CD14-positive monocyte (primary cell): ENCODE results near the gene RIPPLY3. TPM values are rescaled to one million over a fixed set of nuclear protein-coding genes. Genes with fewer than 3 reads are reported as not detected.

Source experiments
- DNase-seq, 3 donors: peaks; one replicate each; pipeline ENCODE4 v3.0.0-alpha.2; 2011 to 2022
- H2AFZ ChIP-seq: 2 replicates; pipeline ENCODE4 v1.6.0; 2012; ENCODE audit warnings: mild to moderate bottlenecking, low read depth, low read length, inconsistent platforms; ENCODE audit not compliant: insufficient read depth, poor library complexity, severe bottlenecking
- H3K27ac ChIP-seq, 2 donors: 1 replicate in 1 of 2; 2 replicates in 1 of 2; pipeline ENCODE4 v1.5.1; 2012 to 2013; ENCODE audit warnings: low read length in 2 of 2, control low read depth in 1 of 2, inconsistent platforms in 1 of 2, low read depth in 1 of 2, mild to moderate bottlenecking in 1 of 2
- H3K27me3 ChIP-seq, 2 donors: one replicate each; pipeline versions ENCODE4 v1.6.0 to v1.6.1; 2011 to 2013; ENCODE audit warnings: low read length in 2 of 2; ENCODE audit not compliant: control insufficient read depth in 2 of 2, insufficient read depth in 2 of 2
- H3K36me3 ChIP-seq, 2 donors: replicated peaks in 1 of 2; 1 replicate in 1 of 2; 2 replicates in 1 of 2; pipeline versions ENCODE4 v1.5.1 to v1.6.1; 2012 to 2013; ENCODE audit warnings: low read length in 2 of 2, control low read depth in 1 of 2, inconsistent platforms in 1 of 2, mild to moderate bottlenecking in 1 of 2; ENCODE audit not compliant: insufficient read depth in 2 of 2, control insufficient read depth in 1 of 2
- H3K4me1 ChIP-seq, 2 donors: 1 replicate in 1 of 2; 2 replicates in 1 of 2; pipeline versions ENCODE4 v1.5.1 to v1.6.1; 2012 to 2013; ENCODE audit warnings: low read length in 2 of 2, control low read depth in 1 of 2, inconsistent platforms in 1 of 2, mild to moderate bottlenecking in 1 of 2, moderate library complexity in 1 of 2; ENCODE audit not compliant: insufficient read depth in 2 of 2, control insufficient read depth in 1 of 2
- H3K4me2 ChIP-seq: replicated peaks from 2 replicates; pipeline ENCODE3; 2012; ENCODE audit warnings: low read length, moderate library complexity, mild to moderate bottlenecking; ENCODE audit not compliant: poor library complexity, severe bottlenecking; ENCODE audit errors: extremely low read depth
- H3K4me3 ChIP-seq, 3 experiments: fragments of 200-600 bp in 1 of 3; sonication (generic) in 1 of 3; replicated peaks in 1 of 3; 1 replicate in 2 of 3; 2 replicates in 1 of 3; pipeline ENCODE4 v1.5.1; 2011 to 2013; ENCODE audit warnings: low read length in 3 of 3, mild to moderate bottlenecking in 3 of 3, control low read depth in 2 of 3, low read depth in 2 of 3, inconsistent platforms in 1 of 3, moderate library complexity in 1 of 3
- H3K79me2 ChIP-seq: 2 replicates; pipeline ENCODE4 v1.6.0; 2012; ENCODE audit warnings: mild to moderate bottlenecking, control low read depth, inconsistent platforms, low read length, moderate library complexity; ENCODE audit not compliant: insufficient read depth
- H3K9ac ChIP-seq: 2 replicates; pipeline ENCODE4 v1.6.0; 2017; ENCODE audit warnings: low read length, mild to moderate bottlenecking; ENCODE audit not compliant: insufficient read depth, poor library complexity, severe bottlenecking
- H3K9me3 ChIP-seq, 2 donors: replicated peaks in 1 of 2; 1 replicate in 1 of 2; 2 replicates in 1 of 2; pipeline versions ENCODE4 v1.5.1 to v1.6.1; 2012 to 2013; ENCODE audit warnings: low read length in 2 of 2, control low read depth in 1 of 2; ENCODE audit not compliant: control insufficient read depth in 1 of 2, insufficient read depth in 1 of 2
- H4K20me1 ChIP-seq: 2 replicates; pipeline ENCODE4 v1.6.0; 2012; ENCODE audit warnings: mild to moderate bottlenecking, low read length, control low read depth, moderate library complexity; ENCODE audit not compliant: insufficient read depth
- H3K27ac Mint-ChIP-seq, 7 donors: one replicate each; pipeline ENCODE4 v1.8.0; 2020; ENCODE audit warnings: mild to moderate bottlenecking in 7 of 7, mixed read lengths in 7 of 7, moderate library complexity in 6 of 7, inconsistent platforms in 2 of 7
- H3K27me3 Mint-ChIP-seq, 3 donors: one replicate each; pipeline ENCODE4 v1.8.0; 2021 to 2022; ENCODE audit warnings: low read depth in 3 of 3, mild to moderate bottlenecking in 3 of 3, mixed read lengths in 3 of 3, moderate library complexity in 3 of 3, inconsistent platforms in 1 of 3
- H3K36me3 Mint-ChIP-seq, 2 donors: one replicate each; pipeline ENCODE4 v1.8.0; 2020; ENCODE audit warnings: mixed read lengths in 2 of 2, inconsistent platforms in 1 of 2, mild to moderate bottlenecking in 1 of 2
- H3K4me1 Mint-ChIP-seq: one replicate; pipeline ENCODE4 v1.8.0; 2020; ENCODE audit warnings: mild to moderate bottlenecking, mixed read lengths
- H3K4me3 Mint-ChIP-seq, 2 donors: one replicate each; pipeline ENCODE4 v1.8.0; 2020; ENCODE audit warnings: mild to moderate bottlenecking in 2 of 2, mixed read lengths in 2 of 2, moderate library complexity in 1 of 2
- H3K9me3 Mint-ChIP-seq, 7 donors: one replicate each; pipeline ENCODE4 v1.8.0; 2020 to 2022; ENCODE audit warnings: mixed read lengths in 7 of 7, mild to moderate bottlenecking in 6 of 7, moderate library complexity in 6 of 7, inconsistent platforms in 2 of 7
- CTCF ChIP-seq: fragments of 200-600 bp; IDR thresholded peaks from one replicate; pipeline ENCODE4 v1.8.0; 2022; ENCODE audit warnings: antibody characterized with exemption, mild to moderate bottlenecking
- WGBS: methylation state at CpG from one replicate; pipeline ENCODE4 v1.1.5; 2013; ENCODE audit warnings: missing lambda C conversion rate; ENCODE audit not compliant: insufficient coverage; 5-methylcytosine and 5-hydroxymethylcytosine counted together
- intact Hi-C, 2 donors: fragments of 100-400 bp; cut with micrococcal nuclease; formaldehyde crosslinking; loops; one replicate each; pipeline versions ENCODE4 v1.15.0 to v1.15.1; 2023
- polyA plus RNA-seq, 3 donors: library from polyadenylated mRNA; depleted of rRNA in 1 of 3; unstranded in 2 of 3; stranded (reverse) in 1 of 3; fragments of 300-500 nt in 2 of 3; fragments of >200 nt in 1 of 3; fragmentation: Illumina TruSeq in 2 of 3; gene quantifications; 1 replicate in 2 of 3; 2 replicates in 1 of 3; pipeline ENCODE4 v1.2.3, GENCODE V29; 2012 to 2021

Gene RIPPLY3
- polyA plus RNA-seq, 3 donors, result not detected

DNA sequence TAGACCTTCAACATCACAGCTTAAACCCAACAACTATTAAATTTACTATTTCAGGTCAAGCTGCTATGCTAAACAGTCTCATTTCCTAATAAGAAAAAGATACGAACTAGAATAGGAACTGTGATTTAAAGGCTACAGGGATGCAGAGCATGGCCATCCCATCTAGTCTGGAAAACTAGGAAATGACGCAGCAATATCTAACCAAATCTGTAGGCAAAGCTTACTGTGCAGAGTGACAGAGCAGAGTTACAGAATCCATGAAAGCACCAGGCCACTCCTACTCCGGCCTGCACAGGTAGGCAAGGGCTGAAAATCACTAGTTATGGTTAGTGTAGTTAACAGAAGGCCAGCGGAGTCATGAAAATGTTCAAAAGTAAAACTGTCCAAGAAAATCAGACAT lies 42.1 kb upstream of the RIPPLY3 start:
- 33% methylated on average over 1 of the region's 4 CpGs for WGBS
- no peak overlapping the region for H3K4me2 ChIP-seq
- no peaks in the 10 kb centered on the region for H3K9me3 ChIP-seq
- no peak overlapping the region for H3K4me3 ChIP-seq
- H3K9ac ChIP-seq, result no peak overlapping the region
- no peak overlapping the region for H3K27ac Mint-ChIP-seq
- peaks cover 7 to 19% (median 12%) of the 10 kb centered on the region in 3 donors for H3K27me3 Mint-ChIP-seq
- no peak for DNase-seq
- H3K9me3 Mint-ChIP-seq, result peaks cover 0 to 5% (median 0%) of the 10 kb centered on the region in 7 donors
- no peaks in the 10 kb centered on the region for H3K79me2 ChIP-seq
- no peak overlapping the region for H3K27ac ChIP-seq
- no peak for TF ChIP-seq CTCF
- H3K4me3 Mint-ChIP-seq, result no peak overlapping the region
- no peaks in the 10 kb centered on the region for H4K20me1 ChIP-seq
- peaks cover 0 to 14% of the 10 kb centered on the region in 2 donors for H3K27me3 ChIP-seq
- no peak overlapping the region for H2AFZ ChIP-seq
- no peaks in the 10 kb centered on the region for H3K36me3 ChIP-seq
- H3K4me1 Mint-ChIP-seq, result peaks cover 22% of the 10 kb centered on the region
- peaks cover 2 to 3% of the 10 kb centered on the region in 2 donors for H3K36me3 Mint-ChIP-seq
- H3K4me1 ChIP-seq, result peaks cover 11 to 12% of the 10 kb centered on the region in 2 donors
- intact Hi-C loops, result no loop called here

DNA sequence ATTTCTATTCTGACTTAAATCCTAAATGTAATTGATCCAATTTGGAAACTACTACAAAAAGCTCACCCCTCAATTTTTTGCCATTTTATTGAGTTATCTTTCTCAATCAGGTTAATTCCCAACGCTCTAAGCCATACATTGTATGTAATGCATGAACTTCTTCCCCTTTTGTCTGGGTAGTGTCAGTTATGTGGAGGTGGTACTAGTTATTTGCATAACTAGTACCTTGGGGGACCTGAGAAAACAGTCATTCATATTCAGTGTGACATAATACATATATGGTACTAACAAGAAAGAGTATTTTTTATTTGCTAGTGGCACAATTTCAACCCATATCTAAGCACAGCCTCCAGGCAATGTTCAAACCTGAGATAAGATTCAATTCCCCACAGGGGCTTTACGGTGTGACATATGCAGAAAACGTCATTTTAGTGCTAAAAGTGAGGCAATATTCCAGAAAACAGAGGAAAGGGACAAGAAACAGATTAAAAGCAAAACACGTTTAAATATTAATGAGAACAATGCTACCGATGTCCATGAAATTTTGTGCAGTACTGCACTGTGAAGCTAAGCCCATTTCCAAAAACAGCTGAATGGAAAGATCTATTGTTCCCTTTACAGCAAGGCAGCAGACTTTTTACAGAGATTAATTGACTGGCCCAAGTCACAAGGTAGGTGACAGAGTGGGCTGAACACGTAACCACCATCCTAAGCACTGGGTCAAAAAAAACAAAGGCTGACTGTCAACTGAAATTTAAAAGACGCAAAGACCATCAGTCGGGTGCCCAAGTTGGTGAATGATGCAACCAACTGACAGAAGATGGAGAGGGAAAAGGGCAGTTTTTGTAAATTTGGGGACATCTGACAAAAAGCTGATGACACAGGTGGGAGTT lies 41.4 kb upstream of the RIPPLY3 start:
- no peak overlapping the region for H3K9ac ChIP-seq
- peaks cover 0 to 14% of the 10 kb centered on the region in 2 donors for H3K27me3 ChIP-seq
- no peaks in the 10 kb centered on the region for H3K36me3 ChIP-seq
- Mint-ChIP-seq H3K27ac (peak overlapping the region in 2 of 7 donors; percentile 16 to 57), H3K4me3 (peak overlapping the region; percentile 74 to 86), H3K36me3 (peaks cover 0 to 3% of the 10 kb centered on the region in 2 donors), H3K4me1 (peaks cover 22% of the 10 kb centered on the region), H3K9me3 (peaks cover 0 to 5% (median 0%) of the 10 kb centered on the region in 7 donors), H3K27me3 (peaks cover 8 to 19% (median 12%) of the 10 kb centered on the region in 3 donors)
- H3K4me3 ChIP-seq, result peak overlapping the region in 1 of 3 experiments; percentile 71
- WGBS, result 79% methylated on average over 5 of the region's 8 CpGs
- no peak for DNase-seq
- no peaks in the 10 kb centered on the region for H3K79me2 ChIP-seq
- no peak overlapping the region for H3K4me2 ChIP-seq
- peaks cover 11 to 12% of the 10 kb centered on the region in 2 donors for H3K4me1 ChIP-seq
- no peaks in the 10 kb centered on the region for H4K20me1 ChIP-seq
- TF ChIP-seq CTCF, result no peak
- no peaks in the 10 kb centered on the region for H3K9me3 ChIP-seq
- peak overlapping the region; percentile 76 for H2AFZ ChIP-seq
- no peak overlapping the region for H3K27ac ChIP-seq
- intact Hi-C loops, result no loop called here
